Left lung (tissue), 10 donors: ENCODE data around the gene ACE. TPM values are rescaled to one million over a fixed set of nuclear protein-coding genes. Genes with fewer than 3 reads are reported as not detected.

Source experiments
- ATAC-seq: fragments of 200-7000 bp; cut with Tn5 transposase; one replicate; pipeline ENCODE4 v1.9.1; 2020; ENCODE audit warnings: moderate library complexity
- DNase-seq, 4 donors: peaks; one replicate each; pipeline ENCODE4 v3.0.0-alpha.2; 2013 to 2020
- H3K27ac ChIP-seq, 2 donors: fragments of 200-600 bp; sonication (generic) in 1 of 2; one replicate each; pipeline versions ENCODE4 v1.5.0 to v1.8.0; 2020 to 2021
- H3K27me3 ChIP-seq, 2 donors: fragments of 200-600 bp; sonication (generic) in 1 of 2; one replicate each; pipeline versions ENCODE4 v1.5.0 to v1.8.0; 2020 to 2021
- H3K36me3 ChIP-seq, 2 donors: fragments of 200-600 bp; sonication (generic) in 1 of 2; one replicate each; pipeline versions ENCODE4 v1.5.0 to v1.8.0; 2020 to 2021
- H3K4me1 ChIP-seq, 2 donors: fragments of 200-600 bp; one replicate each; pipeline ENCODE4 v1.8.0; 2021
- H3K4me3 ChIP-seq, 2 donors: fragments of 200-600 bp; sonication (generic) in 1 of 2; one replicate each; pipeline versions ENCODE4 v1.5.0 to v1.8.0; 2020 to 2021; ENCODE audit warnings: mild to moderate bottlenecking in 1 of 2
- H3K9me3 ChIP-seq, 2 donors: fragments of 200-600 bp; sonication (generic) in 1 of 2; one replicate each; pipeline versions ENCODE4 v1.5.0 to v1.8.0; 2020 to 2021
- CTCF ChIP-seq, 2 donors: fragments of 200-600 bp; sonication (generic) in 1 of 2; IDR thresholded peaks; one replicate each; pipeline versions ENCODE4 v1.5.0 to v1.8.0; 2021; ENCODE audit warnings: antibody characterized with exemption in 2 of 2
- intact Hi-C, 2 donors: fragments of 100-400 bp; cut with DNase I; formaldehyde crosslinking; loops; one replicate each; pipeline versions ENCODE4 v1.11.2 to v1.14.2; 2022
- polyA plus RNA-seq, 6 donors: library from polyadenylated mRNA; unstranded; fragments of 120-200 nt; gene quantifications; one replicate each; pipeline ENCODE4 v1.2.1, GENCODE V29; 2013; ENCODE audit not compliant: insufficient read length in 6 of 6
- total RNA-seq, 2 donors: library from RNA; stranded (reverse); fragmentation: NEBNext Ultra II Directional; extraction: Animal tissue kit (Norgen Biotek cat#: 25700); gene quantifications; one replicate each; pipeline ENCODE4 v1.2.1, GENCODE V29; 2021
- donor health status: DM: no; HTN: yes; CAD: no.
- donor health status: DM: no; HTN: no; CAD: no.

The ACE gene
- total and polyA plus RNA-seq, 8 donors, result 39.9 to 72.0 (median 55.3) TPM

- Histone ChIP-seq H3K4me1 (peaks cover 3 to 7% of the 10 kb centered on the region in 2 donors), H3K9me3 (no peaks in the 10 kb centered on the region), H3K4me3 (no peak overlapping the region), H3K27ac (no peak overlapping the region), H3K27me3 (peaks cover 28 to 38% of the 10 kb centered on the region in 2 donors), H3K36me3 (no peaks in the 10 kb centered on the region)
- DNase-seq (peak in 1 of 4 donors; percentile 72), ATAC-seq (no peak)
- intact Hi-C loops, result no loop called here
- TF ChIP-seq CTCF (IDR thresholded peaks at IDR 0.05), result no peak
These were observed 58.8 kb downstream of the ACE start for GRCh38 chr17:63535640-63536039.

GRCh38 chr17:63537001-63537400, 60.1 kb downstream of the ACE start:
- intact Hi-C loops, result no loop called here
- no peak overlapping the region for H3K4me3 ChIP-seq
- H3K27me3 ChIP-seq, result peaks cover 28 to 38% of the 10 kb centered on the region in 2 donors
- peaks cover 3 to 7% of the 10 kb centered on the region in 2 donors for H3K4me1 ChIP-seq
- H3K9me3 ChIP-seq, result no peaks in the 10 kb centered on the region
- ATAC-seq (no peak), DNase-seq (peak in 1 of 4 donors; percentile 28)
- no peak for TF ChIP-seq CTCF (IDR thresholded peaks at IDR 0.05)
- no peaks in the 10 kb centered on the region for H3K36me3 ChIP-seq
- H3K27ac ChIP-seq, result no peak overlapping the region

- no peak overlapping the region for H3K27ac ChIP-seq
- H3K4me3 ChIP-seq, result no peak overlapping the region
- no peak for TF ChIP-seq CTCF (IDR thresholded peaks at IDR 0.05)
- ATAC-seq (peak; percentile 66), DNase-seq (peak in 2 of 4 donors; percentile 15 to 78)
- H3K4me1 ChIP-seq, result peaks cover 3 to 7% of the 10 kb centered on the region in 2 donors
- no peaks in the 10 kb centered on the region for H3K9me3 ChIP-seq
- intact Hi-C loops, result no loop called here
- H3K36me3 ChIP-seq, result no peaks in the 10 kb centered on the region
- H3K27me3 ChIP-seq, result peaks cover 28 to 38% of the 10 kb centered on the region in 2 donors
These were observed 61.3 kb downstream of the ACE start for GRCh38 chr17:63537991-63538692.

GRCh38 chr17:63538693-63539595, 62.1 kb downstream of the ACE start:
- Histone ChIP-seq H3K4me3 (no peak overlapping the region), H3K27ac (no peak overlapping the region), H3K4me1 (peaks cover 3 to 7% of the 10 kb centered on the region in 2 donors), H3K27me3 (peaks cover 28 to 38% of the 10 kb centered on the region in 2 donors), H3K36me3 (no peaks in the 10 kb centered on the region), H3K9me3 (no peaks in the 10 kb centered on the region)
- peak in 1 of 4 donors; percentile 34 for DNase-seq
- TF ChIP-seq CTCF (IDR thresholded peaks at IDR 0.05), result no peak
- intact Hi-C loops, result no loop called here
- no peak for ATAC-seq

- no peak for ATAC-seq
- H3K4me3 ChIP-seq, result no peak overlapping the region
- H3K36me3 ChIP-seq, result no peaks in the 10 kb centered on the region
- H3K9me3 ChIP-seq, result no peaks in the 10 kb centered on the region
- peaks cover 3 to 7% of the 10 kb centered on the region in 2 donors for H3K4me1 ChIP-seq
- H3K27me3 ChIP-seq, result peaks cover 28 to 38% of the 10 kb centered on the region in 2 donors
- H3K27ac ChIP-seq, result no peak overlapping the region
- peak in 1 of 4 donors; percentile 34 for DNase-seq
- no peak for TF ChIP-seq CTCF (IDR thresholded peaks at IDR 0.05)
- intact Hi-C loops, result no loop called here
These were observed 63.7 kb downstream of the ACE start for GRCh38 chr17:63540590-63540989.
